T-cell (primary cell): ENCODE results near the gene CDC7. TPM values are rescaled to one million over a fixed set of nuclear protein-coding genes. Genes with fewer than 3 reads are reported as not detected.
A peak's percentile ranks its signal among the peaks of the same experiment; 100 is the strongest.

Experiments used
- ATAC-seq, 4 experiments: fragments of 200-7000 bp in 3 of 4; fragments of 150-1000 bp in 1 of 4; cut with Tn5 transposase; replicated peaks in 1 of 4; 1 replicate in 3 of 4; 2 replicates in 1 of 4; pipeline ENCODE4 v1.10.0; 2021; ENCODE audit warnings: moderate library complexity in 3 of 4, mild to moderate bottlenecking in 2 of 4, moderate number of reproducible peaks in 1 of 4
- CTCF ChIA-PET, 2 donors: fragments of 300-600 bp; sonication (Branson Sonifier 250); formaldehyde crosslinking; loops; one replicate each; lab custom pipeline; 2022; ENCODE audit warnings: antibody characterized with exemption in 2 of 2; lab: Charles Lee
- POLR2A ChIA-PET, 2 donors: fragments of 300-600 bp; sonication (Branson Sonifier 250); formaldehyde crosslinking; loops; one replicate each; lab custom pipeline; 2022; ENCODE audit warnings: antibody characterized with exemption in 2 of 2; lab: Charles Lee
- DNase-seq, 35 experiments: peaks; one replicate each; pipeline versions ENCODE4 v3.0.0 to v3.0.0-alpha.2; 2013 to 2023
- H3K27ac ChIP-seq: one replicate; pipeline ENCODE4 v1.5.1; 2013; ENCODE audit warnings: low read length
- H3K27me3 ChIP-seq, 2 experiments: replicated peaks in 1 of 2; 1 replicate in 1 of 2; 2 replicates in 1 of 2; pipeline versions ENCODE4 v1.6.1 to v1.7.0; 2013; ENCODE audit warnings: low read length in 1 of 2, mixed read lengths in 1 of 2; ENCODE audit not compliant: control insufficient read depth in 2 of 2, insufficient read depth in 2 of 2; ENCODE audit errors: extremely low read depth in 1 of 2
- H3K36me3 ChIP-seq, 2 donors: 1 replicate in 1 of 2; 2 replicates in 1 of 2; pipeline versions ENCODE4 v1.6.1 to v1.7.0; 2013; ENCODE audit warnings: low read length in 1 of 2; ENCODE audit not compliant: control insufficient read depth in 2 of 2, insufficient read depth in 1 of 2; ENCODE audit errors: extremely low read depth in 1 of 2
- H3K4me1 ChIP-seq, 2 experiments: 1 replicate in 1 of 2; 2 replicates in 1 of 2; pipeline versions ENCODE4 v1.6.1 to v1.7.0; 2013; ENCODE audit warnings: low read length in 2 of 2, mixed read lengths in 1 of 2; ENCODE audit not compliant: insufficient read depth in 2 of 2, control insufficient read depth in 1 of 2; ENCODE audit errors: extremely low read depth in 1 of 2
- H3K4me3 ChIP-seq, 2 donors: 1 replicate in 1 of 2; 2 replicates in 1 of 2; pipeline versions ENCODE4 v1.5.1 to v1.7.0; 2013; ENCODE audit warnings: mild to moderate bottlenecking in 2 of 2, low read length in 1 of 2, moderate library complexity in 1 of 2; ENCODE audit not compliant: control insufficient read depth in 1 of 2; ENCODE audit errors: extremely low read depth in 1 of 2
- H3K9me3 ChIP-seq: 2 replicates; pipeline ENCODE4 v1.7.0; 2013
- H3K27ac Mint-ChIP-seq, 2 donors: one replicate each; pipeline ENCODE4 v1.8.0; 2020 to 2021; ENCODE audit warnings: mild to moderate bottlenecking in 2 of 2, mixed read lengths in 2 of 2
- H3K27me3 Mint-ChIP-seq, 2 donors: one replicate each; pipeline ENCODE4 v1.8.0; 2021 to 2022; ENCODE audit warnings: mixed read lengths in 2 of 2
- H3K36me3 Mint-ChIP-seq: one replicate; pipeline ENCODE4 v1.8.0; 2021; ENCODE audit warnings: mixed read lengths
- H3K4me1 Mint-ChIP-seq, 3 donors: one replicate each; pipeline ENCODE4 v1.8.0; 2020 to 2022; ENCODE audit warnings: mixed read lengths in 3 of 3, mild to moderate bottlenecking in 1 of 3
- H3K4me3 Mint-ChIP-seq, 3 donors: one replicate each; pipeline ENCODE4 v1.8.0; 2020 to 2022; ENCODE audit warnings: mild to moderate bottlenecking in 3 of 3, mixed read lengths in 3 of 3, moderate library complexity in 3 of 3
- H3K9me3 Mint-ChIP-seq, 3 donors: one replicate each; pipeline ENCODE4 v1.8.0; 2020 to 2022; ENCODE audit warnings: mixed read lengths in 3 of 3
- WGBS: methylation state at CpG from one replicate; pipeline ENCODE4 v1.1.5; 2013; ENCODE audit warnings: missing lambda C conversion rate; ENCODE audit not compliant: insufficient coverage; 5-methylcytosine and 5-hydroxymethylcytosine counted together
- total RNA-seq, 35 experiments: library from RNA in 6 of 35; stranded (reverse) in 6 of 35; fragments of 120-200 nt in 1 of 35; gene quantifications; one replicate each; pipeline versions ENCODE4 v1.2.1 to v1.2.4 and lab custom pipeline; 2013 to 2026

CDC7 gene
- total RNA-seq, 5 donors from 2014 or later (not counting 1 experiment from before 2014, with no cell fraction given) = 3.1 to 6.9 (median 6.3) TPM

DNA sequence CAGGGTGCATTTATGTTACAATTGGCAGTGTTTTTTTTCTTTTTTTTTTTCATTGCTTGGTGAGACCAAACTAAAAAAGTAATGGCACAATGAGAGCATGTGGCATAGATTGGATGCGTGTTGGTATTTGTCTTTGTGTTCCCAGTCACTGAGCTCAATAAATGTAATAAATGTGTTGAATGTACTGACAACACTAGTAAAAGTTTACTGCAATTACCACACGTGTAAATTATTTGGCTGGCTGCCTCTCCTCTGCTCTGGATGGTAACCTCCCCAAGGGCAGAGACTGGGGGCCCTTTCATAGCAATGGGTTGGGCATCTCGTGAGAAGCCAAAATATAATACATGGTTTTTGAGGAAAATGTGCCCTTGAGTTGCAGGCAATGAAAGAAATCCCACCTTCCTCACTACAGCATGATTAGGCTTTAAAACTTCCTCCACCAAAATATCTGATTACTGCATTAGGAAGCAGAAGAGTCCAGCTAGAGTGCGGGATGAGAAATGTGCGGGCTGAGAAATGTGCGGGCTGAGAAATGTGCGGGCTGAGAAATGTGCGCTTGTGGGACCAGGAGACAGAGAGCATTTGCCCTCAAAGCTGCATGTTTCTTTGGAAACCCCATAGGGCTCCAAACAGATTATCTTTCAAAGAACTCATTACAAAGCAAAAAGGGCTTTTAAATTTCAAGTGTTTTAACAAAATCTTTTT, 58.5 kb downstream of the CDC7 start:
- Mint-ChIP-seq H3K4me1 (peaks cover 50 to 77% (median 67%) of the 10 kb centered on the region in 3 donors), H3K36me3 (no peaks in the 10 kb centered on the region), H3K27ac (peak overlapping the region; percentile 93 to 94), H3K27me3 (no peaks in the 10 kb centered on the region), H3K9me3 (peaks cover 0 to 4% (median 4%) of the 10 kb centered on the region in 3 donors), H3K4me3 (peak overlapping the region in 1 of 3 donors; percentile 67)
- H3K9me3 ChIP-seq = no peaks in the 10 kb centered on the region
- peaks cover 27 to 63% of the 10 kb centered on the region in 2 experiments for H3K4me1 ChIP-seq
- ATAC-seq (no peak), DNase-seq (no peak)
- no peaks in the 10 kb centered on the region for H3K27me3 ChIP-seq
- peak overlapping the region; percentile 9 for H3K27ac ChIP-seq
- no peak overlapping the region for H3K4me3 ChIP-seq
- WGBS = no CpG with 5 or more reads among the region's 8 CpGs
- no peaks in the 10 kb centered on the region for H3K36me3 ChIP-seq
- CTCF ChIA-PET = interaction anchor here in 1 of 2 donors (2.0 kb wide), 1 partner anchor 46 kb away, joined by 8 read pairs; no protein-coding TSS in a partner anchor
- POLR2A ChIA-PET = no interaction called here

GRCh38 chr1:91559838-91560565, 59.4 kb downstream of the CDC7 start:
- ChIA-PET CTCF (interaction anchor here in 1 of 2 donors (2.0 kb wide), 1 partner anchor 47 kb away, joined by 8 read pairs; no protein-coding TSS in a partner anchor), POLR2A (interaction anchor here in 1 of 2 donors (0.6 kb wide), 2 partner anchors 38 to 227 kb away, joined by 5 read pairs; no protein-coding TSS in a partner anchor)
- ATAC-seq (peak in 1 of 4 experiments; percentile 16), DNase-seq (peak in 4 of 35 experiments; percentile 9 to 48 (median 26))
- Histone ChIP-seq H3K27me3 (no peaks in the 10 kb centered on the region), H3K36me3 (no peaks in the 10 kb centered on the region), H3K4me1 (peaks cover 22 to 55% of the 10 kb centered on the region in 2 experiments), H3K9me3 (no peaks in the 10 kb centered on the region), H3K27ac (peak overlapping the region; percentile 57), H3K4me3 (no peak overlapping the region)
- peaks cover 0 to 4% (median 4%) of the 10 kb centered on the region in 3 donors for H3K9me3 Mint-ChIP-seq
- H3K36me3 Mint-ChIP-seq = no peaks in the 10 kb centered on the region
- WGBS = 0% methylated on average over 1 of the region's 4 CpGs
- H3K4me1 Mint-ChIP-seq = peaks cover 50 to 70% (median 59%) of the 10 kb centered on the region in 3 donors
- peak overlapping the region; percentile 93 to 94 for H3K27ac Mint-ChIP-seq
- peak overlapping the region in 2 of 3 donors; percentile 43 to 67 for H3K4me3 Mint-ChIP-seq
- H3K27me3 Mint-ChIP-seq = no peaks in the 10 kb centered on the region

- DNase-seq = no peak
- no peaks in the 10 kb centered on the region for H3K27me3 Mint-ChIP-seq
- H3K27ac ChIP-seq = no peak overlapping the region
Observed at GRCh38 chr1:91564888-91565701, 64.4 kb downstream of the CDC7 start.

DNA sequence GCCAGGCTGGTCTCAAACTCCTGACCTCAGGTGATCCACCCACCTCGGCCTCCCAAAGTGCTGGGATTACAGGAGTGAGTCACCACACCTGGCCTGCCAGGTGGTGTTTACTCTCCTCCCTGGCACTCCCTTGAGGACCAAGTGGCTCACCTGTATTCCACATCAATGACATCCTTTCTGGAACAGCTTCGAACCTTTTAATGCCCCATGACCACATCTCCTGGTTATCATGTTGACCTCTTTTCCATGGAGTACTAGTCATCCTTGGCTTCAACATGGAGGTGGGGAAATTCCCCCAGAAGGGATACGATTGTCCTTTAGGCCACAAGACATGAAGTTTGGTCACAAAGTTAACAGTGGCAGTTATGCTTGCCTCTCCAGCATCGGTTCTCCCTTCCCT, 66.9 kb downstream of the CDC7 start:
- H3K36me3 Mint-ChIP-seq = no peaks in the 10 kb centered on the region
- DNase-seq = no peak
- H3K4me1 Mint-ChIP-seq = peaks cover 16 to 27% (median 19%) of the 10 kb centered on the region in 3 donors
- ChIA-PET CTCF (interaction anchor here in 1 of 2 donors (0.7 kb wide), 1 partner anchor 1271 kb away, joined by 3 read pairs; no protein-coding TSS in a partner anchor), POLR2A (interaction anchor here in 1 of 2 donors (0.6 kb wide), 1 partner anchor 465 kb away, joined by 4 read pairs; no protein-coding TSS in a partner anchor)
- no peak for ATAC-seq
- no peaks in the 10 kb centered on the region for H3K36me3 ChIP-seq
- no peak overlapping the region for H3K4me3 Mint-ChIP-seq
- peaks cover 2 to 22% of the 10 kb centered on the region in 2 experiments for H3K4me1 ChIP-seq
- no peak overlapping the region for H3K4me3 ChIP-seq
- H3K27ac ChIP-seq = no peak overlapping the region
- no peaks in the 10 kb centered on the region for H3K27me3 ChIP-seq
- no peaks in the 10 kb centered on the region for H3K27me3 Mint-ChIP-seq
- peaks cover 0 to 4% (median 4%) of the 10 kb centered on the region in 3 donors for H3K9me3 Mint-ChIP-seq
- no peak overlapping the region for H3K27ac Mint-ChIP-seq
- 96% methylated on average over 3 of the region's 4 CpGs for WGBS
- H3K9me3 ChIP-seq = no peaks in the 10 kb centered on the region

More at GRCh38 chr1:91564888-91565701, 64.4 kb downstream of the CDC7 start:
- no peak overlapping the region for H3K27ac Mint-ChIP-seq
- peaks cover 0 to 4% (median 4%) of the 10 kb centered on the region in 3 donors for H3K9me3 Mint-ChIP-seq
- ChIA-PET CTCF (no interaction called here), POLR2A (no interaction called here)
- Histone ChIP-seq H3K4me3 (no peak overlapping the region), H3K4me1 (peaks cover 6 to 24% of the 10 kb centered on the region in 2 experiments), H3K27me3 (no peaks in the 10 kb centered on the region), H3K9me3 (no peaks in the 10 kb centered on the region), H3K36me3 (no peaks in the 10 kb centered on the region)
- H3K4me3 Mint-ChIP-seq = no peak overlapping the region
- 100% methylated on average over 2 of the region's 6 CpGs for WGBS
- no peak for ATAC-seq
- peaks cover 20 to 29% (median 25%) of the 10 kb centered on the region in 3 donors for H3K4me1 Mint-ChIP-seq
- H3K36me3 Mint-ChIP-seq = no peaks in the 10 kb centered on the region

- ChIA-PET CTCF (no interaction called here), POLR2A (interaction anchor here in 1 of 2 donors (0.6 kb wide), 1 partner anchor 464 kb away, joined by 4 read pairs; no protein-coding TSS in a partner anchor)
- peaks cover 2 to 22% of the 10 kb centered on the region in 2 experiments for H3K4me1 ChIP-seq
- no peak overlapping the region for H3K27ac ChIP-seq
- H3K9me3 ChIP-seq = no peaks in the 10 kb centered on the region
- H3K4me1 Mint-ChIP-seq = peaks cover 16 to 28% (median 19%) of the 10 kb centered on the region in 3 donors
- no peak overlapping the region for H3K27ac Mint-ChIP-seq
- no peaks in the 10 kb centered on the region for H3K27me3 Mint-ChIP-seq
- H3K9me3 Mint-ChIP-seq = peaks cover 0 to 4% (median 4%) of the 10 kb centered on the region in 3 donors
- DNase-seq (no peak), ATAC-seq (no peak)
- no peaks in the 10 kb centered on the region for H3K36me3 ChIP-seq
- no peak overlapping the region for H3K4me3 ChIP-seq
- no peaks in the 10 kb centered on the region for H3K27me3 ChIP-seq
- no peaks in the 10 kb centered on the region for H3K36me3 Mint-ChIP-seq
- 90% methylated on average over 1 of the region's 7 CpGs for WGBS
- H3K4me3 Mint-ChIP-seq = no peak overlapping the region
Observed at GRCh38 chr1:91568261-91568660, 67.6 kb downstream of the CDC7 start.
